ACC112 (cell line): ENCODE measurements around the gene ARHGEF4.

Source experiments
- H2AFZ ChIP-seq: fragments of 200-600 bp; sonication (generic); one replicate; pipeline ENCODE4 v1.6.0; 2017; ENCODE audit warnings: antibody characterized with exemption, low read length; ENCODE audit not compliant: unreplicated experiment
- H3K27ac ChIP-seq: fragments of 200-600 bp; sonication (generic); 2 replicates; pipeline ENCODE4 v1.5.1; 2014; ENCODE audit warnings: low read depth, mild to moderate bottlenecking, antibody characterized with exemption, low read length, moderate library complexity
- H3K27me3 ChIP-seq: fragments of 200-600 bp; sonication (generic); 2 replicates; pipeline ENCODE4 v1.6.1; 2014; ENCODE audit warnings: mild to moderate bottlenecking, antibody characterized with exemption, low read length, moderate library complexity, mixed read lengths; ENCODE audit not compliant: insufficient read depth
- H3K36me3 ChIP-seq: fragments of 200-600 bp; sonication (generic); 2 replicates; pipeline ENCODE4 v1.6.1; 2016; ENCODE audit warnings: mild to moderate bottlenecking, antibody characterized with exemption, low read length, moderate library complexity, mixed read lengths; ENCODE audit not compliant: insufficient read depth
- H3K4me1 ChIP-seq: fragments of 200-600 bp; sonication (generic); one replicate; pipeline ENCODE4 v1.6.1; 2016; ENCODE audit warnings: low read length, mixed read lengths; ENCODE audit not compliant: insufficient read depth, unreplicated experiment, control insufficient read depth
- H3K4me3 ChIP-seq: fragments of 200-600 bp; sonication (generic); 2 replicates; pipeline ENCODE4 v1.5.1; 2014; ENCODE audit warnings: mild to moderate bottlenecking, low read depth, low read length
- H3K79me2 ChIP-seq: fragments of 200-600 bp; sonication (generic); one replicate; pipeline ENCODE4 v1.6.0; 2016; ENCODE audit warnings: low read length; ENCODE audit not compliant: control insufficient read depth, unreplicated experiment, insufficient read depth

The ARHGEF4 gene

GRCh38 chr2:130845505-130846085, 8.9 kb downstream of the ARHGEF4 start:
- Histone ChIP-seq H3K36me3 (no peaks in the 10 kb centered on the region), H3K79me2 (no peaks in the 10 kb centered on the region), H2AFZ (no peak overlapping the region), H3K4me1 (peaks cover 7% of the 10 kb centered on the region), H3K4me3 (no peak overlapping the region), H3K27me3 (peaks cover 11% of the 10 kb centered on the region; the same call in 1 of the 2 replicates), H3K27ac (no peak overlapping the region)

- Histone ChIP-seq H3K79me2 (no peaks in the 10 kb centered on the region), H3K36me3 (no peaks in the 10 kb centered on the region), H3K4me1 (peaks cover 7% of the 10 kb centered on the region), H3K27ac (no peak overlapping the region), H2AFZ (no peak overlapping the region), H3K4me3 (no peak overlapping the region), H3K27me3 (peaks cover 12% of the 10 kb centered on the region; the same call in 1 of the 2 replicates)
Observed at GRCh38 chr2:130846233-130846632, 9.5 kb downstream of the ARHGEF4 start.

DNA sequence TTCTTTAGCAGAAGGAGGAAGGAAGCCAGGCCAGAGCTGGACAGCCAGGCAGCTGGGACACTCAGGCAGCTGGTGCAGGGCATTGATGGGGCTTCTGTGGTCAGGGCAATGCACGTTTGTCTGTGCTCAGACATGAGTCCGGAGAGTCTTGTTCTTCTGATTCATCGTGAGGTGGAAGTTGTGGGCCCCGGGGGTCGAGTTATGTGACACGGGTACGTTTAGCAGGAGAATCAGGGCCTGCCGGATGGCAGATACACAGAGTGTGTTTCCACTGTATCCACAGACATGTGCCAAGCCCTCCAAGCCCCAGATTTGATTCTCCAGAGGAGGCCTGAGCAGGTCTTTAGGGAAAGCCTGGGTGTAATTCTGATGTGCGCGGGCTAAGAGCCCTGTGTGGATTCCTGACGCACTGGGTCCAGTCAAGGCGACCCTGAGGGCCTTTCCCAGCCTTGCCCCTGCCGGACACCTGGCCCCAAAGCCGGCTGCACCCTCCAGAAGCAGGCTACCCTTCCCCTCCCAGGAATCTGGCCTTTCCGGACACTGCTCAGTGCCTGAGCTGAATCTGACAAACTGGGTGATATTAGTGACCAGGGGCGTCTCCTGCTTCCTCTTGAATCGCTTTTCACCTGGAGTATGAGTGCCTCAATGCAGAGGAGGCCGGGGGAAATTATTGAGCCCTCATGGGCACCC, 10.1 kb downstream of the ARHGEF4 start:
- no peak overlapping the region for H3K27ac ChIP-seq
- no peak overlapping the region for H3K4me3 ChIP-seq
- peaks cover 12% of the 10 kb centered on the region for H3K27me3 ChIP-seq
- H3K79me2 ChIP-seq, result no peaks in the 10 kb centered on the region
- no peak overlapping the region for H2AFZ ChIP-seq
- no peaks in the 10 kb centered on the region for H3K36me3 ChIP-seq
- peaks cover 7% of the 10 kb centered on the region for H3K4me1 ChIP-seq

GRCh38 chr2:130847776-130848525, 11.2 kb downstream of the ARHGEF4 start:
- peaks cover 8% of the 10 kb centered on the region for H3K27me3 ChIP-seq
- H3K27ac ChIP-seq, result no peak overlapping the region
- no peaks in the 10 kb centered on the region for H3K79me2 ChIP-seq

DNA sequence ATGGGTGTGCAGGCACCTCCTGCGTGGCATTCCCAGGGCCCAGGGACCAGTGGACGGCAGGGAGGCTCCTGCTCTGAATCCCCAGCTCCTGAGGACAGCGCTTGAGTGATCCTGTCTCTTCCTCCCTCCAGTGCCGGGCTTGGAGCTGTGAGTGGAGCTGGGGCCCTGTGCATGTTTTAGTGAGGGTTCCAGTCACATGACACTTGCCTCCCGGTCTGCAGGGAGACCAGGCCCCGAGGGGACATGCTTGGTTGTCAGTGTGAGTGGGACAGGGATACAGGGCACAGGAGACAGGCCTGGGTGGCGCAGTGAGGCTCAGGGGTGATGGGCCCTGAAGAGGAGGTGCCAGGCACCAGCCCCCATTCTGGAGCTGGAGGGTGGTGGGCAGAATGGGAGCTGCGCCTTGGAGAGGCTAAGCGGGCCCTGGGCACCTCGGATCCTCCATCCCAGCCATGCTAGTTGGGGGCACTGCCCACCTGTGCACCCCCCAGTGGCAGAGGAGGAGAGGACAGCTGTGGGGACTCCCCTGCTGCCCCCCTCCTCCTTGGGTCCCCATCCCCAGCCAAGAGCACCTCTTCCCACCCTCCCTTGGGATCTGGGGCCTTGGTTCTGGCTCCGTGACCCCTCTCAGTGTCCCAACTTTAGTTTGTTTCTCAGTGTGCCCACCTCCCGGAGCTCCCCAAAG, 12.0 kb downstream of the ARHGEF4 start:
- Histone ChIP-seq H3K4me1 (peaks cover 7% of the 10 kb centered on the region), H3K79me2 (no peaks in the 10 kb centered on the region), H3K36me3 (no peaks in the 10 kb centered on the region), H3K27me3 (peaks cover 13% of the 10 kb centered on the region), H2AFZ (no peak overlapping the region), H3K27ac (no peak overlapping the region), H3K4me3 (no peak overlapping the region)

More at GRCh38 chr2:130847776-130848525, 11.2 kb downstream of the ARHGEF4 start:
- no peak overlapping the region for H2AFZ ChIP-seq
- no peak overlapping the region for H3K4me3 ChIP-seq
- H3K36me3 ChIP-seq, result no peaks in the 10 kb centered on the region
- peaks cover 7% of the 10 kb centered on the region for H3K4me1 ChIP-seq

- Histone ChIP-seq H3K27me3 (peaks cover 15% of the 10 kb centered on the region), H2AFZ (no peak overlapping the region), H3K4me3 (no peak overlapping the region), H3K79me2 (no peaks in the 10 kb centered on the region), H3K27ac (no peak overlapping the region), H3K4me1 (peaks cover 7% of the 10 kb centered on the region), H3K36me3 (no peaks in the 10 kb centered on the region)
Observed at GRCh38 chr2:130849896-130850787, 13.4 kb downstream of the ARHGEF4 start.

GRCh38 chr2:130850788-130851623, 14.3 kb downstream of the ARHGEF4 start:
- Histone ChIP-seq H3K36me3 (no peaks in the 10 kb centered on the region), H3K4me3 (no peak overlapping the region), H2AFZ (no peak overlapping the region), H3K4me1 (peaks cover 5% of the 10 kb centered on the region), H3K27me3 (peaks cover 24% of the 10 kb centered on the region), H3K79me2 (no peaks in the 10 kb centered on the region), H3K27ac (no peak overlapping the region)

GRCh38 chr2:130851624-130852382, 15.1 kb downstream of the ARHGEF4 start:
- H3K27ac ChIP-seq, result no peak overlapping the region
- no peaks in the 10 kb centered on the region for H3K4me1 ChIP-seq
- H3K79me2 ChIP-seq, result no peaks in the 10 kb centered on the region
- H3K36me3 ChIP-seq, result no peaks in the 10 kb centered on the region
- no peak overlapping the region for H3K4me3 ChIP-seq
- H3K27me3 ChIP-seq, result peaks cover 26% of the 10 kb centered on the region
- no peak overlapping the region for H2AFZ ChIP-seq

GRCh38 chr2:130852521-130853115, 15.9 kb downstream of the ARHGEF4 start:
- H3K36me3 ChIP-seq, result no peaks in the 10 kb centered on the region
- H3K27ac ChIP-seq, result no peak overlapping the region
- no peaks in the 10 kb centered on the region for H3K79me2 ChIP-seq
- peaks cover 26% of the 10 kb centered on the region for H3K27me3 ChIP-seq
- no peaks in the 10 kb centered on the region for H3K4me1 ChIP-seq
- H3K4me3 ChIP-seq, result no peak overlapping the region
- no peak overlapping the region for H2AFZ ChIP-seq
